ENCODE results near the gene KCNA10.

Gene KCNA10

DNA sequence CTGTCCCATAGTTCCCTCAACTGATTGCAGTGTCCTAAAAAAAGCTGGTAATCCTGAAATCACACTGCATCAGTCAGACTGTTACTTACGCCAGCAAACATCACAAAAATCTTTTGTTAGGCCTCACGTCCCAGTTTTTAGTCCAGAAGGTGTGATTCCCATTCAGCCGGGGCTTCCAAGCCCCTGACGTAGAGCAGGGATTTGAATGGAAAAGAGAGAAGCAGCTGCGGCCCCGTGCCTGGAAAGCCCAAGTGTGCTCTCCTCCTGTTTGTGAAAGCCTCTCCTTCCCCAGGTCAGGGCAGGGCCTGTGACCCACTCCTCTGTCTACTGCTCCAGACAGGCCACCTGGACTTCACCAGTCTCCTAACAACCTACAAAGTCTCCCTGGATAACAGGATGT lies 20.7 kb downstream of the KCNA10 start:
- ChIA-PET CTCF (interaction anchor here (1.1 to 9.3 kb wide), 10 partner anchors 8 to 296 kb away, joined by 3 to 117 read pairs (median 34); partner anchors contain the start of genes KCNC4, LAMTOR5 and PROK1), POLR2A (no interaction called here)
- TF ChIP-seq, protein P1, sequence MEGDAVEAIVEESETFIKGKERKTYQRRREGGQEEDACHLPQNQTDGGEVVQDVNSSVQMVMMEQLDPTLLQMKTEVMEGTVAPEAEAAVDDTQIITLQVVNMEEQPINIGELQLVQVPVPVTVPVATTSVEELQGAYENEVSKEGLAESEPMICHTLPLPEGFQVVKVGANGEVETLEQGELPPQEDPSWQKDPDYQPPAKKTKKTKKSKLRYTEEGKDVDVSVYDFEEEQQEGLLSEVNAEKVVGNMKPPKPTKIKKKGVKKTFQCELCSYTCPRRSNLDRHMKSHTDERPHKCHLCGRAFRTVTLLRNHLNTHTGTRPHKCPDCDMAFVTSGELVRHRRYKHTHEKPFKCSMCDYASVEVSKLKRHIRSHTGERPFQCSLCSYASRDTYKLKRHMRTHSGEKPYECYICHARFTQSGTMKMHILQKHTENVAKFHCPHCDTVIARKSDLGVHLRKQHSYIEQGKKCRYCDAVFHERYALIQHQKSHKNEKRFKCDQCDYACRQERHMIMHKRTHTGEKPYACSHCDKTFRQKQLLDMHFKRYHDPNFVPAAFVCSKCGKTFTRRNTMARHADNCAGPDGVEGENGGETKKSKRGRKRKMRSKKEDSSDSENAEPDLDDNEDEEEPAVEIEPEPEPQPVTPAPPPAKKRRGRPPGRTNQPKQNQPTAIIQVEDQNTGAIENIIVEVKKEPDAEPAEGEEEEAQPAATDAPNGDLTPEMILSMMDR (IDR thresholded peaks at IDR 0.05; ENCODE audit: control extremely low read depth, extremely low read depth, low read depth, missing control alignments), result no peak
- no peak for DNase-seq (ENCODE audit: extremely low spot score)

DNA sequence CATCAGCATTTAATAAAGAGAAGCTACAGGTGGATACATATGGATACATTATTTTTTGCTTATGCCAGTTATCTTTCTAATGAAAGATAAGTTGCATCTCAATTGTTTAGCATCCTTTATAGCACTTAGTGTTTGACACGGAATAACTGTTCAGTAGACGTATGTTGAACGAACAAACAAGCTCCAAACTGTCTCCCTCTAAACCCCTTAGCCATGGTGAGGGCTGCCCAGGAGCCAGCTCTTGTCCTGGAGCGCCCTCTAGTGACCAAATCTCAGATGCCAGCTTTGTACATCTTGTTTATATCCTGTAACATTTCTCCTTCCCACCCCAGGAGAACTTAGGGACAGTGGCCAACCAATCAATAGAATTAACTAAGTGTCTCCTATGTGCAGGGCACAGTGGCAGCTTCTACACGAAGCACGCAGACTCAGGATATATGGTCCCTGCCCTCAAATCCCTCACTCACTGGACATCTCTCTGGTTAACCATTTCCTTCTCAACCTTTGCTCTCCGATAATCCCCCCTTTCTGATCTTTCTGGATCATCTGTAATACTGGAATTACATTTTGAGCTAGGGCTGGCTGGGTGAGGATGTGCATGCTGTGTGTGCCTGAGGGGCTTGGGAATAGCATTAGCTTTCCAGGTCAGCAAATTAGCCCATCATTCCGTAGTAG lies 22.9 kb downstream of the KCNA10 start:
- CTCF ChIA-PET, result interaction anchor here (0.6 to 9.3 kb wide), 101 partner anchors 9 to 667 kb away, joined by 3 to 117 read pairs (median 5); partner anchors contain the start of genes AHCYL1, KCNA10, KCNC4 and LAMTOR5
- DNase-seq (ENCODE audit: extremely low spot score), result peak; percentile 83
- POLR2A ChIA-PET, result no interaction called here
- TF ChIP-seq, protein P1 (IDR thresholded peaks at IDR 0.05; ENCODE audit: control extremely low read depth, extremely low read depth, low read depth, missing control alignments), result peak; percentile 94

DNA sequence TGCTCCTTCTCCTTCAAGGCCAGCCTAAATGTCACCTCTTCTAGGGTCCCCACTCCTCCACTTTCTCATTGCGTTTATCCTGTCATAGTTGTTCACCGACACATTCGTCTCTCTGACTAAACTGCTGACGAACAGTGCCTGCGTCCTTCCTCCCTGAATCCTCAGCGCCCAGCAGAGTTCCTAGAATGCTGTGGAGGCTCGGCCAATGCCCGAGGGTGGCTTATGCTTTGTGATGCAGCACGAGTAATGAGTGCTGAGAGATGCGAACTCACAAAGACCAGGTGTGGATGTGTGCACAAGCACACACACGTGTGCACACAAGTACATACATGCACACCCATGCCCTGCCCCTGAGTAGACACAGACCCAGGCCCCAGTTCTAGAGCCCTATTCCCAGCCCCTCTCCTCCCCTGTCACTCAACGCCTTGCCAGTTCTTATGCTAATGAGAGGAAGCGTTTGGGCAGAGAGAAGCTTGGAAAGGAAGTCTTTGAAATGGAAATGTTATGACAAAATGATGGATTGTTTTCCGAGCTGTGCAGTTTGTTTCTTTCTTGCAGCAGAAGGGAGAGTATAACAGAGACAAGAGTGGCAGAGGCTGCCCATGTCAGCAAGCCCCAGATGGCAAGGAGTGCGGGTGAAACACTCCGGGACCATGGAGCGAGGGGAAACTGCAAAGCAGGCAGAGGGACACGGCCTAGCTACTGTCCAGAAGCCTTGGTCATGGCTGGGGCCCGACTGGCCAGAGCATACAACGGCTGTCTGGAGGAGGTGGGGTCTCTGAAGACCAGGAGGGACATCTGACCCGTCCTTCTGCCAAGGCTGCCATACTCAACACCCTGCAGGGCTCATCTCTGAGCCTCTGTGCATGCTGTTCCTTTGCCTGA lies 24.2 kb downstream of the KCNA10 start:
- POLR2A ChIA-PET, result interaction anchor here (0.7 kb wide), 1 partner anchor 155 kb away, joined by 3 read pairs; no protein-coding TSS in a partner anchor
- no peak for DNase-seq (ENCODE audit: extremely low spot score)
- CTCF ChIA-PET, result interaction anchor here (0.6 to 9.3 kb wide), 41 partner anchors 8 to 404 kb away, joined by 3 to 117 read pairs (median 9); partner anchors contain the start of genes KCNA10, KCNC4, LAMTOR5 and PROK1
- TF ChIP-seq, protein P1 (IDR thresholded peaks at IDR 0.05; ENCODE audit: control extremely low read depth, extremely low read depth, low read depth, missing control alignments), result no peak

DNA sequence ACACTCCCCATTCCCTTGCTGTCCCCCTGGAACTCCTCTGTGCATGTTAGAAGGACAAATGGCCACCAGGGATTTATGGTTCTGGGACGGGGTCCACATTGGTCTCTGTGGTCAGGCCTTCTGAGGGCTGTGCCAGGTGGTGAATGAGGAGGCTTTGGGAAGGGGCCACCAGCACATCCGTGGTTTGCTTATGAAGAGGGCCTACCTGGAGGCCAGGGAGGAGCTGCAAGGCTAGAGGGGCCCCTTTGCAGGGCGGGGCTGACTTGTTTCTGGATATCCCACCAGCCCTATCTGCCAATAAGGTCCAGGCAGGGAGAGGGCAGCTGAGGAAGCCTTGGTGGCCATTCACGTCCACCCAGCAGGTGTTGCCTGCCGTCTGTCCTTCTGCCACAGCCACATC lies 24.9 kb downstream of the KCNA10 start:
- ChIA-PET POLR2A (no interaction called here), CTCF (interaction anchor here (4.0 to 9.3 kb wide), 5 partner anchors 8 to 292 kb away, joined by 22 to 117 read pairs (median 107); partner anchors contain the start of genes KCNC4 and LAMTOR5)
- TF ChIP-seq, protein P1 (IDR thresholded peaks at IDR 0.05; ENCODE audit: control extremely low read depth, extremely low read depth, low read depth, missing control alignments), result no peak
- no peak for DNase-seq (ENCODE audit: extremely low spot score)

DNA sequence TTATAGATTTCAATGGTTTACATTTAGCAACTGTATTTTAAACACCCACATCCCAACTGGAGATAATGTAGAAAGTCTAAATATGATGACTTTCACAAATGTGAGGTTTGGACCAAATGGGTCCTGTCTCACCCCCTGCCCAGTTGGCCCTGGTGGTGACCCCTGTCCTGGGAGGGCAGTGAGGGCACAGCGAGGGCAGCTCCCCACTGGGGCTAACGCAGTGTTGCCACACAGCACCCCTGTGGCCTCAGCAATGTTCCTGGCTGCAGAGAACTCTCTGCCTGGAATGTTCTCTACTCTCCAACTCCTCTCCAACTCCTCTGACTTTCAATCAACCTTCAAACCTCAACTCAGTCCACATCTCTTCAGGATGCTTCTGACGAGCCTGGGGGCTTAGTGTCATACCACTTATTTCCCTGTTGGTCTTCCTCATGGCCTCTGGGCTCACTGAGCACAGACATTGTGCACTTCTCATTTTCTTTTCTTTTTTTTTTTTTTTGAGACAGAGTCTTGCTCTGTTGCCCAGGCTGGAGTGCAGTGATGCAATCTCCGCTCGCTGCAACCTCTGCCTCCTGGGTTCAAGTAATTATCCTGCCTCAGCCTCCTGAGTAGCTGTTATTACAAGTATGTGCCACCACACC lies 25.8 kb downstream of the KCNA10 start:
- ChIA-PET CTCF (interaction anchor here (1.0 to 9.3 kb wide), 5 partner anchors 33 to 296 kb away, joined by 4 to 117 read pairs (median 107); partner anchors contain the start of genes KCNC4 and LAMTOR5), POLR2A (no interaction called here)
- TF ChIP-seq, protein P1 (IDR thresholded peaks at IDR 0.05; ENCODE audit: control extremely low read depth, extremely low read depth, low read depth, missing control alignments), result no peak
- no peak for DNase-seq (ENCODE audit: extremely low spot score)

DNA sequence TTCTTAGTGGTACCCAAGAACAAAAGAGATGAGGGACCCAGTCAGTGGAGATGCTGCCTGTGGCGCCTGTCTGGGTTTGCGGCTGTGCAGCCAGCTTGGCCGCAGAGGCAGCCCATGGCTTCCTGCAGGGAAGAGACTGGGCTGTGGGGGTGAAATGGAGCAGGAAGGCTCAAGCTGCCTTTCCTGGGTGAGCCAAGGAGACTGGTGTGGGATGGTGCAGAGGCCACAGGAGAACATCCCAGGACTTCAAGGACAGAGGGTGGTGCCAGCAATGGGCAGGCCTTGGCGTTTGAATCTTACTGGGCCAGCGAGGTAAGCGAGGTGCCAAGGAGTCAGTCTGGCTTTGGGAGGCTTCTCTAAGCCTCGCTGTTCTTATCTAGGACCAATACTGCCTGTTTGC lies 26.4 kb downstream of the KCNA10 start:
- TF ChIP-seq, protein P1 (IDR thresholded peaks at IDR 0.05; ENCODE audit: control extremely low read depth, extremely low read depth, low read depth, missing control alignments), result no peak
- ChIA-PET CTCF (interaction anchor here (1.0 to 9.3 kb wide), 4 partner anchors 32 to 296 kb away, joined by 3 to 117 read pairs (median 6); partner anchors contain the start of gene LAMTOR5), POLR2A (no interaction called here)
- DNase-seq (ENCODE audit: extremely low spot score), result no peak
